HepG2 (cell line): Measurements from ENCODE around the gene PGRMC1. TPM values are rescaled to one million over a fixed set of nuclear protein-coding genes. Genes with fewer than 3 reads are reported as not detected.

ENCODE experiments used
- CCAR2 ChIP-seq: fragments of 200-400 bp; formaldehyde crosslinking; optimal IDR thresholded peaks from 2 replicates; pipeline ENCODE3; 2018; ENCODE audit warnings: low read depth, mild to moderate bottlenecking, low read length, moderate library complexity
- CERS6 ChIP-seq: sonication (generic); formaldehyde crosslinking; IDR thresholded peaks from 2 replicates; pipeline ENCODE4 v1.5.0; 2020; ENCODE audit warnings: missing genetic modification reagents
- FOXA3 ChIP-seq: IDR thresholded peaks from 2 replicates; pipeline ENCODE4 v1.6.1; 2016; ENCODE audit warnings: missing genetic modification reagents, missing compliant biosample characterization
- KAT8 ChIP-seq: IDR thresholded peaks from 2 replicates; pipeline ENCODE4 v1.6.1; 2016; ENCODE audit warnings: missing genetic modification reagents, missing compliant biosample characterization
- LRRFIP1 ChIP-seq: sonication (generic); formaldehyde crosslinking; conservative IDR thresholded peaks from 2 replicates; pipeline ENCODE4 v1.4.0; 2020; ENCODE audit warnings: missing genetic modification reagents
- MNT ChIP-seq: fragments of 450-650 bp; IDR thresholded peaks from 2 replicates; pipeline ENCODE4 v1.6.1; 2016
- PHF20 ChIP-seq: sonication (generic); formaldehyde crosslinking; IDR thresholded peaks from 2 replicates; pipeline ENCODE4 v1.5.0; 2020; ENCODE audit warnings: mild to moderate bottlenecking, missing genetic modification reagents
- SMAD1 ChIP-seq: sonication (generic); formaldehyde crosslinking; IDR thresholded peaks from 2 replicates; pipeline ENCODE4 v1.4.0; 2020; ENCODE audit warnings: missing genetic modification reagents, low read depth, mild to moderate bottlenecking, borderline replicate concordance
- ZMYM2 ChIP-seq: sonication (generic); formaldehyde crosslinking; IDR thresholded peaks from 2 replicates; pipeline ENCODE4 v1.8.0; 2022; ENCODE audit warnings: mild to moderate bottlenecking, missing genetic modification reagents
- ZNF253 ChIP-seq: sonication (generic); formaldehyde crosslinking; IDR thresholded peaks from 2 replicates; pipeline ENCODE4 v1.8.0; 2022; ENCODE audit warnings: mild to moderate bottlenecking, missing genetic modification reagents, borderline replicate concordance
- ZNF318 ChIP-seq: sonication (generic); formaldehyde crosslinking; IDR thresholded peaks from 2 replicates; pipeline ENCODE4 v1.4.0; 2020; ENCODE audit warnings: mild to moderate bottlenecking, missing genetic modification reagents
- ZNF570 ChIP-seq: sonication (generic); formaldehyde crosslinking; IDR thresholded peaks from 2 replicates; pipeline ENCODE4 v1.4.0; 2020; ENCODE audit warnings: mild to moderate bottlenecking, missing genetic modification reagents, borderline replicate concordance
- ZNF709 ChIP-seq: sonication (generic); formaldehyde crosslinking; IDR thresholded peaks from 2 replicates; pipeline ENCODE4 v1.5.0; 2020; ENCODE audit warnings: mild to moderate bottlenecking, missing genetic modification reagents
- ZSCAN29 ChIP-seq: sonication (generic); formaldehyde crosslinking; conservative IDR thresholded peaks from 2 replicates; pipeline ENCODE4 v1.4.0; 2020; ENCODE audit warnings: mild to moderate bottlenecking, missing genetic modification reagents
- polyA plus RNA-seq, 8 experiments: library from polyadenylated mRNA; depleted of rRNA in 3 of 8; stranded (reverse) in 7 of 8; unstranded in 1 of 8; fragments of >200 nt; fragmentation: Illumina TruSeq in 4 of 8; extraction: Trizol in 4 of 8; gene quantifications; 2 replicates each; pipeline versions ENCODE4 v1.2.1 to v1.2.3, GENCODE V29; 2011 to 2016; ENCODE audit warnings: low read depth in 4 of 8, missing spikeins in 1 of 8, mixed read lengths in 1 of 8; ENCODE audit not compliant: insufficient read depth in 1 of 8
- total RNA-seq, 5 experiments: library from RNA; depleted of rRNA; stranded (reverse); fragments of >200 nt; fragmentation: Illumina TruSeq; extraction: Trizol; gene quantifications; 2 replicates each; pipeline ENCODE4 v1.2.3, GENCODE V29; 2016; ENCODE audit warnings: low read depth in 1 of 5

Gene PGRMC1
- total and polyA plus RNA-seq, 2 of the 13 experiments (the other 11 are each of a cell fraction or from before 2014, with no cell fraction given) = 44.7 to 124 TPM

- TF ChIP-seq ZNF318 (CRISPR knock-in tag) (no peak), MNT (peak; percentile 60; the same call in 1 of the 2 replicates), KAT8 (CRISPR knock-in tag) (no peak), ZMYM2 (CRISPR knock-in tag) (no peak), ZNF570 (CRISPR knock-in tag) (no peak), FOXA3 (CRISPR knock-in tag) (no peak), LRRFIP1 (CRISPR knock-in tag) (no peak), CCAR2 (no peak), CERS6 (no peak), PHF20 (CRISPR knock-in tag) (0 out of 2 replicates have a peak, but pooled peaks have one; percentile 12), ZNF709 (no peak), ZSCAN29 (CRISPR knock-in tag) (no peak), SMAD1 (no peak), ZNF253 (no peak)
Measured at GRCh38 chrX:119236623-119237561, 807 bp downstream of the PGRMC1 start (continued).
